Mucosa of descending colon (tissue), 3 donors: Measurements from ENCODE around the gene RAPGEF5. TPM values are rescaled to one million over a fixed set of nuclear protein-coding genes. Genes with fewer than 3 reads are reported as not detected.

Experiments
- ATAC-seq: fragments of 200-7000 bp; cut with Tn5 transposase; one replicate; pipeline ENCODE4 v1.9.1; 2020; ENCODE audit warnings: mild to moderate bottlenecking, moderate library complexity
- DNase-seq, 3 donors: peaks; one replicate each; pipeline ENCODE4 v3.0.0-alpha.2; 2020
- H3K36me3 ChIP-seq: fragments of 200-600 bp; one replicate; pipeline ENCODE4 v1.8.0; 2021; ENCODE audit warnings: low read depth, mild to moderate bottlenecking
- H3K4me1 ChIP-seq: fragments of 200-600 bp; one replicate; pipeline ENCODE4 v1.8.0; 2021; ENCODE audit warnings: low read depth, mild to moderate bottlenecking
- H3K4me3 ChIP-seq: fragments of 200-600 bp; one replicate; pipeline ENCODE4 v1.8.0; 2021; ENCODE audit warnings: mild to moderate bottlenecking
- H3K9me3 ChIP-seq: fragments of 200-600 bp; one replicate; pipeline ENCODE4 v1.8.0; 2021; ENCODE audit warnings: mild to moderate bottlenecking
- intact Hi-C, 2 donors: fragments of 100-400 bp; cut with DNase I in 1 of 2; cut with micrococcal nuclease in 1 of 2; formaldehyde crosslinking; loops; one replicate each; pipeline versions ENCODE4 v1.11.0 to v1.11.1; 2022; cut with DNase I, micrococcal nuclease
- total RNA-seq, 3 donors: library from RNA; stranded (reverse); fragmentation: NEBNext Ultra II Directional in 2 of 3; extraction: Animal tissue kit (Norgen Biotek cat#: 25700) in 2 of 3; gene quantifications; one replicate each; pipeline versions ENCODE4 v1.2.1 to v1.2.4, GENCODE V29; 2021 to 2023
- TF ChIP-seq, protein P1 (sequence below): fragments of 200-600 bp; IDR thresholded peaks from one replicate; pipeline ENCODE4 v1.8.0; 2022; ENCODE audit warnings: antibody characterized with exemption, mild to moderate bottlenecking
- donor health status: DM: no; HTN: no; CAD: no; lungs with moderate emphysema.
- donor health status: DM: no; HTN: no; CAD: no.
- donor health status: DM: no; HTN: yes; CAD: no.

Gene RAPGEF5
- total RNA-seq, 3 donors from 2014 or later = 34.7 to 87.8 (median 59.5) TPM

DNA sequence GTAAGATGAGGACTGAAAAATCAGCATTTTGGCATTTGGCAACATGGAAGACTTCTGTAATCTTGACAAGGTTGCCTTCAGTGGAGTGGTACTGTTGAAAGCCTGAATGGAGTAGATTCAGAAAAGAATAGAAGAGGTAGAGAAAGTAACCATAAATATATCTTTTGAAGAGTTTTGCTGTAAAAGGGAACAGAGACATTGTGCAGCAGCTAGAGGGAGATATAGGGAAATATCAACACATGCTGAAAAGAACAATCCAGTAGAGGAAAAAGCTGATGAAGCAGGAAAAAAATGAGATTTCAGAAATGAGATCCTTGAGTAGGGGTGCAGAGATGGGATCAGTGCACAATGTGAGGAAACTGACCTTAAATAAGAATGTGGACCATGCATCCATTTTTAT lies 60.0 kb downstream of the RAPGEF5 start:
- TF ChIP-seq, protein P1, sequence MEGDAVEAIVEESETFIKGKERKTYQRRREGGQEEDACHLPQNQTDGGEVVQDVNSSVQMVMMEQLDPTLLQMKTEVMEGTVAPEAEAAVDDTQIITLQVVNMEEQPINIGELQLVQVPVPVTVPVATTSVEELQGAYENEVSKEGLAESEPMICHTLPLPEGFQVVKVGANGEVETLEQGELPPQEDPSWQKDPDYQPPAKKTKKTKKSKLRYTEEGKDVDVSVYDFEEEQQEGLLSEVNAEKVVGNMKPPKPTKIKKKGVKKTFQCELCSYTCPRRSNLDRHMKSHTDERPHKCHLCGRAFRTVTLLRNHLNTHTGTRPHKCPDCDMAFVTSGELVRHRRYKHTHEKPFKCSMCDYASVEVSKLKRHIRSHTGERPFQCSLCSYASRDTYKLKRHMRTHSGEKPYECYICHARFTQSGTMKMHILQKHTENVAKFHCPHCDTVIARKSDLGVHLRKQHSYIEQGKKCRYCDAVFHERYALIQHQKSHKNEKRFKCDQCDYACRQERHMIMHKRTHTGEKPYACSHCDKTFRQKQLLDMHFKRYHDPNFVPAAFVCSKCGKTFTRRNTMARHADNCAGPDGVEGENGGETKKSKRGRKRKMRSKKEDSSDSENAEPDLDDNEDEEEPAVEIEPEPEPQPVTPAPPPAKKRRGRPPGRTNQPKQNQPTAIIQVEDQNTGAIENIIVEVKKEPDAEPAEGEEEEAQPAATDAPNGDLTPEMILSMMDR = no peak
- ATAC-seq (no peak), DNase-seq (no peak)
- Histone ChIP-seq H3K4me1 (no peaks in the 10 kb centered on the region), H3K4me3 (no peak overlapping the region), H3K36me3 (no peaks in the 10 kb centered on the region), H3K9me3 (no peaks in the 10 kb centered on the region)
- intact Hi-C loops = no loop called here

DNA sequence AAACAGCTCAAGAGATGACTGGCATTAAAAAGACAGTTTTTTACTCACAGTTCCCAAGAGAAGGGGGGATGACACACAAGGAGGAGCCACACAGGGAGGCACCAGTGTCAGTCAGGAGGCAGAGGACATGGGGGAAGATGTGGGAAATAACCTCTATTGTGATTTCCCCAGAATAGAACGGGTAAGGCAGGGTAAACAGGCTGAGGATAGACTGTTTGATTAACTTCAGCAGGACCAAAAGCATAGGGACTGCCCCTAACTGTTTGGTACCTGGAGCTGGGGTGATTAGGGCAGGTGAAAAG lies 60.7 kb downstream of the RAPGEF5 start:
- TF ChIP-seq, protein P1 = no peak
- no peak for ATAC-seq
- DNase-seq = no peak
- no peak overlapping the region for H3K4me3 ChIP-seq
- intact Hi-C loops = no loop called here
- H3K4me1 ChIP-seq = no peaks in the 10 kb centered on the region
- no peaks in the 10 kb centered on the region for H3K36me3 ChIP-seq
- no peaks in the 10 kb centered on the region for H3K9me3 ChIP-seq

DNA sequence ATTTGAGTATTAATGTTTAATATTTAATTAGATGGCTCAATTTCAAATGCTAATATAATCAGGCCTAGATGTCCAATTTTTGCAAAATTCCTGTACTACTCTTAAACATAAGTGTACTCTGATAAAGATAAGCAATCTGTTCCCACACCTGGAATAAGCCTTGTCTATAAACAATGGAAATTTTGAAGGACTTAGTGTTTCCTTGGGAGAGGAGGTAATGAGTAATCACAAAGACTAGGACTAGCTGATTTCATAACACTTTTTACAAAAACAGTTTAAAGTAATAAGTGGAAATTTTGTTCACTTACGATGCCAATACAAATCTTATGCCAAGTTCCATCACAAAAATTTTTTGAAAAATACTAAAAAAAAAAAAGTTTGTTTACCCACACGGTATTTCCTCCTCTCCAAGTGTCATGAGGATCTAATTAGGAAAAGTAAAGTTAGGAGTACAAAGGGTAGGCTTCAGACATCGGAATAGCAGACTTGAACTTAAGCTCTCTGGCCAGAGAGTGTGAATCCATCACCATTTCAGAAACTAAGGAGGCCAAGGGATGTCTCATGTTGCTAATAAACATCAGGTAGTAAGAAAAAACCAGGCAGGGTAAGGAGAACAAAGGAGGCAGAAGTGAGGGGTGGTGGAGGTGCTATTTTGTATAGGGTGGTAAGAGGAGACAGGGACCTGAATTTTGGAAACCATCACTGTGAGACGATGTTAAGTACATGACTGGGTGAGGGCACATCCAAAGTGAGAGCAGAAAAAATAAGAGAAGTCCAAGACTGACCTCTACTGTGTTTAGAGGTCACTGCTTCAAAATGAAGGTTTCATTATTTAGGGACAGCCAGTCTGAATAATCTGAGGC lies 61.3 kb downstream of the RAPGEF5 start:
- no peaks in the 10 kb centered on the region for H3K9me3 ChIP-seq
- intact Hi-C loops = no loop called here

DNA sequence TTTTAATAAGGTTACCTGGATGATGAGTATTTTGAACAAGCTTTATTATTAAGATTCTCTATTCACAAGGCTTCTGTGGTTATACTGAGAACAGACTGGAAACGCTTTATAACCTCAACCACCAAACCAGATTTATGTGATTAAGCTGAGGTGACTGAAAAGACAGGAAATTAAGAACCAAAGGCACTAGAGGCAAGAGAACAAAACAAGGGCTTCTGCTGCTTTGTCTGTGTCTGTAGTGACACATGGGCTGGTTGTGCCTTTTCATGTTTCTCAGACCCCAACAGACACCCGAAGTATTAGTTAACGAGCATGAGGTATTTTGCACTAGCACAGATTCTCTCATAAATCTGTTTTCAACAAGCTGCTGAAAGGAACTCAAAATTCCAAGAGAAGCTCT lies 64.4 kb downstream of the RAPGEF5 start:
- no peak for DNase-seq
- intact Hi-C loops = no loop called here

More for the DNA sequence above, 61.3 kb downstream of the RAPGEF5 start:
- TF ChIP-seq, protein P1 = no peak
- no peak overlapping the region for H3K4me3 ChIP-seq
- H3K4me1 ChIP-seq = no peaks in the 10 kb centered on the region
- DNase-seq (no peak), ATAC-seq (no peak)
- H3K36me3 ChIP-seq = no peaks in the 10 kb centered on the region

DNA sequence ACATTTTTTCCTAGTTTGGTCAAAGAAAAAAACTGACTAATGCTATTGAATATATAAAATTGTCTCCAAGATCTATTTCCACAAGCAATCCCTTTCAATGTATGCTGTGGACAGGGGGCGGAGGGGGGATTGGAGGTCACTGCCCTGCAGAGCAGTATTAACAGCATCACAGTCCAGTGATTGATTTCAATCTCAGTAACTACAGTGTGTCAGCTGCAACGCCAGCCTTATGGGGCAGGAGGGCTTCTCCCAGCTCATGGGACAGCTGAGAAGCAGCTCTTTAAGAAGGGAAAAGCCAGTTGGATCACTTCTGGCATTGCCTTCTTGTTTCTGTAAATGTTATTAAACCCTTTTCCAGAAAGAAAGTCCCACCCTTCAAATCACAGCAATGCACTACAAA lies 65.0 kb downstream of the RAPGEF5 start:
- ATAC-seq (no peak), DNase-seq (no peak)
- Histone ChIP-seq H3K4me1 (no peaks in the 10 kb centered on the region), H3K4me3 (no peak overlapping the region), H3K36me3 (no peaks in the 10 kb centered on the region), H3K9me3 (no peaks in the 10 kb centered on the region)
- intact Hi-C loops = no loop called here
- TF ChIP-seq, protein P1 = no peak

More for the DNA sequence above, 64.4 kb downstream of the RAPGEF5 start:
- H3K36me3 ChIP-seq = no peaks in the 10 kb centered on the region
- no peaks in the 10 kb centered on the region for H3K9me3 ChIP-seq
- ATAC-seq = no peak
- H3K4me3 ChIP-seq = no peak overlapping the region
- H3K4me1 ChIP-seq = no peaks in the 10 kb centered on the region
- TF ChIP-seq, protein P1 = no peak
